GM18511 (cell line): ENCODE data around the gene PIGH.
"Not testable (repeated sequence)": the region's sequence is repeated elsewhere in the genome, so short reads cannot be mapped to it uniquely, and the experiment has no call there.

Experiments
- ATAC-seq: cut with Tn5 transposase; IDR thresholded peaks from one replicate; pipeline ENCODE4 v1.9.1; 2021; ENCODE audit warnings: mild to moderate bottlenecking, moderate library complexity; ENCODE audit not compliant: unreplicated experiment

The PIGH gene, protein sequence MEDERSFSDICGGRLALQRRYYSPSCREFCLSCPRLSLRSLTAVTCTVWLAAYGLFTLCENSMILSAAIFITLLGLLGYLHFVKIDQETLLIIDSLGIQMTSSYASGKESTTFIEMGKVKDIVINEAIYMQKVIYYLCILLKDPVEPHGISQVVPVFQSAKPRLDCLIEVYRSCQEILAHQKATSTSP

GRCh38 chr14:67599698-67600561 lies at the start of gene PIGH:
Gene PIGH (minus strand): TSS chr14:67600268. CDS start chr14:67600203, 65 bp downstream.
- ATAC-seq = peak; percentile 93

- no peak for ATAC-seq
Measured at GRCh38 chr14:67646131-67646530, 46.1 kb upstream of the PIGH start.

- no peak for ATAC-seq
Measured at GRCh38 chr14:67645414-67645813, 45.3 kb upstream of the PIGH start.

DNA sequence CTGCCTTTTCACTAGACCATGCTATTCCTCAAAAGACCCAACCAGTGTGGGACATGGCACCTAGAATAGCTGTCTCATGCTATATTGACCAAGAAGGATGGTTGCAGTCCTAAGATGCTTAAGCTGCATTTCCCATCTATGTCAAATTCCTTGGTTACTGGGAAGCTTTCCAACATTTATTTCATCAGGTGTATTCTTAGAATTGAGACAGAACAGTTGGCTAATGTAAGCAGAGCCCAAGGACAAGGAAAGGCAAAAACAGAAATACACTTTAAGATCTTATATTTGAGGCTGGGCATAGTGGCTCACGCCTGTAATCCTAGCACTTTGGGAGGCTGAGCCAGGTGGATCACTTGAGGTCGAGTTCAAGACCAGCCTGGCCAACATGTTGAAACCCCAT lies 44.4 kb upstream of the PIGH start:
- ATAC-seq = no peak

- no peak for ATAC-seq
Measured at GRCh38 chr14:67643713-67644112, 43.6 kb upstream of the PIGH start.

DNA sequence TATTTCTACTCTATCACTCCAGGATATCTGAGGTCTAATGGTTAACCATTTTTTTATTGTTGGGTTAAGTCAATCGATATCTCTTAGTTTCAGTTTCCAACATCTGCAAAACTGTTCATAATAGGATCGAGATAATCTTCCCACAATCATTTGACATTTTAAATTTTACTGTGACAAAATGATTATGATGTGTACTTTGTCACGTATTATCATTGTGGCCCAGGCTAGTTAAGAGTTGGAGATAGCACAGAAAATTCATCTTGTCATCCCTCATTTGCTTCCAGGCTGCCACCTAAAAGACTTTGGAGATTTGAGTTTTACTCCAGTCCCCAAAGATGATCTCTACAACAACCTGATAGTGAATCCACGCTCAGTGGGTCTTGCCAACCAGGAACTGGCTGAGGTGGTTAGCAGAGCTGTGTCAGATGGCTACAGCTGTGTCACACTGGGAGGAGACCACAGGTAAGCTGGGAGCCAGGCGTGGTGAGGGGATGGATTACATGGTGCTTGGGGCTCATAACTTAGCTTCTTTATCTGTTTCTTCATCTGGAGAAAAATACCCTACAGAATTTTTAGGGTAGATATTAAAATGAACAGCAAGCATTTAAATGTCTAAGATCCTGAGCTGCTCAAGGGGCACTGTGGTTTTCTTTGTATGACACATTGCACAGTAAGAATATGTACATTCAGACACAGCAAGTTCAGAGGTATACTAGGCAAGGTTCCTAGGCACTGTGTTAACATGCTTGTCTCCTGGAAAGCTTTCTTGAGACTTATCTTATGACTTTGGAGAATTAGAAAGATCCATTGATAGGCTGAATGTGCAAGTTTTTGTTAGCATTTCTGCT lies 42.1 kb upstream of the PIGH start:
- no peak for ATAC-seq

GRCh38 chr14:67641480-67641879 lies 41.4 kb upstream of the PIGH start:
- ATAC-seq = no peak

GRCh38 chr14:67638642-67639041 lies 38.6 kb upstream of the PIGH start:
- ATAC-seq = no peak

- peak; percentile 85 for ATAC-seq
Measured at GRCh38 chr14:67636361-67636919, 36.4 kb upstream of the PIGH start.

- no peak for ATAC-seq
Measured at GRCh38 chr14:67633451-67634147, 33.5 kb upstream of the PIGH start.

- ATAC-seq = no peak
Measured at GRCh38 chr14:67630938-67631337, 30.9 kb upstream of the PIGH start.

DNA sequence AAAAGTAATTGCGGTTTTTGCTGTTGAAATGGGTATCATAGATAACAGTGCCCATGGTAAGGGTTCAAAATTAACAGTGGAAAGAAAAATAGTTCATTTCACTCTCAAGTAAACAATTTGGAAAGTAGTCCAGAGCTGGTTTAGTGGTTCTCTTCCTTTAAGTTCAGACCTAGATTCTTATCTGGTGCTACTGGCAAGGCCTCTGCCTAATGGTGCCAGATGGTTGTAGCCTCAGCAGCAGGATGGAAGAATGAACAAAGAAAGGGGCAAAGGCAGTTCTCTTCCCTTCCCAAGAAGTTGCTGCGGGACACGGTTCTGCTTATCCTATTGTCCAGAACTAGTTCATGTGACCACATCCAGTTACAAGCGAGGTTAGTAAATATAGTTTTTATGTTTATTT lies 30.1 kb upstream of the PIGH start:
- no peak for ATAC-seq

GRCh38 chr14:67627519-67627918 lies 27.5 kb upstream of the PIGH start:
- ATAC-seq = no peak

DNA sequence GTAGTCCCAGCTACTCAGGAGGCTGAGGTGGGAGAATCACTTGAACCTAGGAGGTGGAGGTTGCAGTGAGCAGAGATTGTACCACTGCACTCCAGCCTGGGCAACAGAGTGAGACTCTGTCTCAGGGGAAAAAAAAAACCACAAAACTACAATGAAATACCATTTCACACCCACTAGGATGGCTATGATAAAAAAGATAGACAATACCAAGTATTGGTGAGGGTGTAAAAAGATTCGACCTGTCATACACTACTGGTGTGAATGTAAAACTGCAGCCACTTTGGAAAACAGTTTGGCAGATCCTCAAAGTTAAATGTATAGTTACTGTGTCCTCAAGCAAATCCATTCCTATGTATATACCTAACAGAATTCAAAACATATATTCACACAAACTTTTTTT lies 26.1 kb upstream of the PIGH start:
- ATAC-seq = not testable (repeated sequence)

- no peak for ATAC-seq
Measured at GRCh38 chr14:67623114-67623513, 23.0 kb upstream of the PIGH start.

DNA sequence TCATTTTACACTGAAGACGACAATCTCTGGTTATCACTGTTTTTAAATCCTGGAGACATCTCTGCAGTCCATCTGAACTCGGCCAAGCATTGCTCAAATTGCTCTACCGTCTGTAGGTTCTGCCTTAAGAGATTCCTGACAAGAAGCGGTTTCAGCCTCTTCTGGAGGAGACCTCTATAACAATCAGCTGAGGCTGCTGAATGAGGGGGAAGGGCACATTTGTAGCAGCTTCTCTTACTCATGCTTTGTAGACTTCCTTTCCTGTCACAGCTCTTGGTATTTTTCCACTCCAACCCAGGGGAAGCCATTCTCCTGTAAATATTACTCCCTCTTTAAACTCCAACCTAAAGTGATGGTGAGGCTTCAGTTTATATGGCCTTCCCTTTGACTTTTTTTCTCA lies 22.6 kb upstream of the PIGH start:
- no peak for ATAC-seq

DNA sequence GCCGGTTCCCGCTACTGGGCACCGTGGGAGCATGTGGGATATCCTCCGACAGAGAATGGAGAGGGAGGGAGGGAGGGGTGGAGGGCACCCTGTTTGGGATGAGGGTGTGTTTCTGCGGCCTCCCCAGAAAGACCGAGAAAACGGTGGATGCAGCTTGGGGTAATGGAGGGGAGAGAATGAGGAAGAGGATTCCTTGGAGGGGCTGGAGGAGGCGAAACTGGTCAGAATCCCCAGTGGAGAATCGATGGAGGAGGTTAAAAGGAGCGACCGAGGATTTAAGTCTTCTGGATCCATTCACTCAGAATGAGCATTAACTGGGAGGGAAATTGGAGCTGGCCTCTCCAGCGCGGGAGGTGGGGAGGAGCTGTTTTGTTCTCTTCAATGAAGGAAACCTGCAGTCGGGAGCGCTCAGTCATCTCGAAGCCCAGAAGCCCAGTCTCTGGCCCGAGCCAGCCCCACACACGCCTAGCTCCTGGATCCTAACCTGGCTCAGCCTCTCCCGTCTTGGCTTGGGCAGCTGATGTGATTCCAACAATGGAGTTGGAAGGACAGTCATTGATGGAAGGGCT lies 20.2 kb upstream of the PIGH start:
- no peak for ATAC-seq

DNA sequence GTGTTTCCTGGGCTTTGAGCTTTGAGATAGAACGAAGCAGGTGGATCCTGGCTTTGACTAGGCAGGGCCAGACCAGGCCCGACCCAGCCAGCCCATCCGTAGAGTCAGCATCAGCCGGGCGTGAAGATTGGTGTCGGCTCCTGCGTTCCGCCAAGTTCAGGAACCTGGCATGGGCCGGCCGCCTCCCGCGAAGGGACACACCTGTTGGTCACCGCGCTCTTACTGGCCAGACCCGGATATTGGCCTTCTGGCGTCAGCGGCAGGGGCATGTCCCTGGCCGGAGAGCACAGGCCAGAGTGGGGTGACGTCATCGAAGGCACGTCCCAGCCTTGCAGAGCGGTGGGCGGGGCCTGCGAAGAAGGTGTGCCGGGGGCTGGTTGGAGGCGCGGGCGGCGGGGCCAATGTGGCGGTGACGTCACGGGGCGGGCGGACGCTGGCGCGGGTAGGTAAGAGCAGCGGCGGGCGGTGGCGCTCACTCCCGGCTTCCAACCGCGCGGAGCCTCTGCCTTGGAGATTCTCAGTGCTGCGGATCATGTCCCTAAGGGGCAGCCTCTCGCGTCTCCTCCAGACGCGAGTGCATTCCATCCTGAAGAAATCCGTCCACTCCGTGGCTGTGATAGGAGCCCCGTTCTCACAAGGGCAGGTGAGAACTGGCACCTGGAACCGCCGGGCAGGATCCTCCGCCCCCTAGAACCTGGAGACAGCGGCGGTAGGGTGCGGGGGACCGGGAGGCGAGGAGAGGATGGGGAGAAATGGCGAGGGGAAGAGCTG lies 19.6 kb upstream of the PIGH start, which contains the start of gene ARG2:
ARG2 (plus strand) TSS at position 475 of the 771 bp plus-strand sequence; CDS start at position 533, 58 bp downstream.
- ATAC-seq = peak; percentile 94

DNA sequence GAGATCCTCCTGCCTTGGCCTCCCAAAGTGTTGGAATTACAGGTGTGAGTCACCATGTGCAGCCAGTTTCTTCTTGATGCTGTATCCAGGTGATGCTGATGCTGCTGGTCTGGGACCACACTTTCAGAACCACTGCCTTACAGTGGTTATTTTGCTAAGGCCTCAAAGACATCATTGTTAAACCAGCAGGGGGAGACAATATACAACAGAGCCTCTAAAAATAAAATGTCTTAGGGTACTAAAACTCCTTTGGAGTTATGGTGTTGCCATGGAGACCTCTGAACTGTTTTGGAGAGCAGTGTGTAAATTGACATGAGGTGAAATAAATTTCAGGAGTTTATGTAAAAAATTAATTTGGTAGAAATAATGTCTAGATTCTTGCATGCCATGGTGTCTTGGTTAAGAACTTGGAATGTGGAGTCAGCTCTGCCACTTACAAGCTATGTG lies 18.6 kb upstream of the PIGH start:
- no peak for ATAC-seq
